Smooth muscle cell (in vitro differentiated cells): ENCODE measurements around the gene CLDN5. TPM values are rescaled to one million over a fixed set of nuclear protein-coding genes. Genes with fewer than 3 reads are reported as not detected.

ENCODE experiments used
- DNase-seq: peaks from one replicate; lab custom pipeline; 2025; ENCODE audit not compliant: unreplicated experiment; lab: John Stamatoyannopoulos, UW
- H2AFZ ChIP-seq: fragments of 200-600 bp; sonication (generic); 2 replicates; pipeline ENCODE4 v1.6.0; 2016; ENCODE audit warnings: antibody characterized with exemption, low read depth, mild to moderate bottlenecking
- H3F3A ChIP-seq: fragments of 200-600 bp; sonication (generic); 2 replicates; pipeline ENCODE4 v1.6.0; 2017; ENCODE audit warnings: antibody characterized with exemption, low read depth
- H3K27ac ChIP-seq: fragments of 200-600 bp; sonication (generic); 2 replicates; pipeline ENCODE4 v1.5.1; 2016; ENCODE audit warnings: low read depth, mild to moderate bottlenecking
- H3K27me3 ChIP-seq: fragments of 200-600 bp; sonication (generic); 2 replicates; pipeline ENCODE4 v1.6.1; 2016; ENCODE audit warnings: low read depth, mild to moderate bottlenecking
- H3K36me3 ChIP-seq: fragments of 200-600 bp; sonication (generic); 2 replicates; pipeline ENCODE4 v1.5.1; 2016; ENCODE audit warnings: low read depth
- H3K4me1 ChIP-seq: fragments of 200-600 bp; sonication (generic); 2 replicates; pipeline ENCODE4 v1.5.1; 2016; ENCODE audit warnings: low read depth
- H3K4me2 ChIP-seq: fragments of 200-600 bp; sonication (generic); 2 replicates; pipeline ENCODE4 v1.6.0; 2016; ENCODE audit warnings: mild to moderate bottlenecking
- H3K4me3 ChIP-seq: fragments of 200-600 bp; sonication (generic); 2 replicates; pipeline ENCODE4 v1.5.1; 2016; ENCODE audit warnings: mild to moderate bottlenecking
- H3K79me2 ChIP-seq: fragments of 200-600 bp; sonication (generic); 2 replicates; pipeline ENCODE4 v1.6.0; 2016; ENCODE audit warnings: low read depth, mild to moderate bottlenecking
- H3K9ac ChIP-seq: fragments of 200-600 bp; sonication (generic); 2 replicates; pipeline ENCODE4 v1.6.0; 2016; ENCODE audit warnings: low read depth
- H3K9me3 ChIP-seq: fragments of 200-600 bp; sonication (generic); replicated peaks from 2 replicates; pipeline ENCODE4 v1.5.1; 2016; ENCODE audit warnings: low read depth
- H4K20me1 ChIP-seq: fragments of 200-600 bp; sonication (generic); 2 replicates; pipeline ENCODE4 v1.6.0; 2016; ENCODE audit warnings: low read depth
- CTCF ChIP-seq: fragments of 200-600 bp; sonication (generic); IDR thresholded peaks from 2 replicates; pipeline ENCODE4 v1.5.1; 2017; ENCODE audit warnings: borderline replicate concordance, mild to moderate bottlenecking, antibody characterized with exemption; ENCODE audit not compliant: insufficient read depth, poor library complexity, severe bottlenecking
- WGBS: methylation state at CpG from one replicate; pipeline ENCODE4 v1.1.7; 2016; ENCODE audit warnings: low lambda C conversion rate; 5-methylcytosine and 5-hydroxymethylcytosine counted together
- polyA plus RNA-seq: library from polyadenylated mRNA; unstranded; fragments of >200 nt; fragmentation: Nextera tagmentation; extraction: Ambion mirVana; gene quantifications from 2 replicates; pipeline ENCODE4 v1.2.1, GENCODE V29; 2016
- total RNA-seq: library from RNA; depleted of rRNA; stranded (reverse); fragments of >200 nt; gene quantifications from 2 replicates; pipeline ENCODE4 v1.2.3, GENCODE V29; 2014

The CLDN5 gene
- total and polyA plus RNA-seq, 2 experiments from 2014 or later, result 0.11 TPM; not detected in 1

DNA sequence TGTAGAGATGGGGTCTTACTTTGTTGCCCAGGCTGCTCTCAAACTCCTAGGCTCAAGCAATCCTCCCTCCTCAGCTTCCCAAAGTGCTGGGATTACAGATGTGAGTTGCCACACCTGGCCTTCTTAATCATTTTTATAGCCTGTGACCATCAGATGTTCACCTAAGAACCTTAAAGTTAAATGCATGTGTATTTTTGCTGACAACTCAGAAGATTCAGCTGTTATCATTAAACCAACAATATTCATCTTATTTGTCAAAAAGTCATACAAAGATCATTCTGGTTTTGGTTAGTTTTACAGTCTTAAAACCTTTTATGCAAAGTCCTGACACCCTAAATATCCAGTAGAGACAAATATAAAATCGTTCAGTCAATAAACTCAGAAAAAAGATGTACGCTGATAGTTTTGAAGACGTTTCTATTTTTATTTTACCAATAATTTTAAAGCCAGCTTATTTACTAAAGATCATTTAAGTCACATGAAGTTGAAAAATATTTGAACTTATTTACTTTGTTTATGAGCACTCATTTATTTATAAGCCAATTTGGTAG is 22.2 kb downstream of the CLDN5 start:
- Histone ChIP-seq H3K9ac (no peak overlapping the region), H3K9me3 (no peaks in the 10 kb centered on the region), H3K27me3 (no peaks in the 10 kb centered on the region), H2AFZ (no peak overlapping the region), H3K4me3 (no peak overlapping the region), H3K36me3 (no peaks in the 10 kb centered on the region), H3K27ac (no peak overlapping the region), H3F3A (no peaks in the 10 kb centered on the region), H4K20me1 (no peaks in the 10 kb centered on the region), H3K4me1 (no peaks in the 10 kb centered on the region), H3K4me2 (no peak overlapping the region), H3K79me2 (no peaks in the 10 kb centered on the region)
- 95% methylated on average over 3 of the region's 3 CpGs for WGBS
- no peak for TF ChIP-seq CTCF
- no peak for DNase-seq

DNA sequence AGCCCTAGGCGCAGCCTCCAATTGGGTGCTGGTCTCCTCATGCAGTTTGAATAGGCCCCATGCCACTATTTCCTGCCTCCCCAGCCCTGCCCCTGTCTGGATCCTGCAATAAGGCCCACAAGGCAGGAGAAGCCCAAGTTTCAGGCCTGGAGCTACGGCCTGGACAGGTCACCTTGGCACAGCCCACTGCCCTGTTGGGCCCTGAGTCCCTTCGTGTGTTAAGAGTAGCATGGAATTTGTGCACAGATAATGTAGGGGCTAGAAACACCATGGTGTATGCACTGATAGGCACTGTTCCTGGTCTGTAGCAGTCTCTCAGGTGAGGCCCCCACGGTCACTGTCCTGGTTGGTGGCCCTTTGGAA is 24.3 kb downstream of the CLDN5 start:
- no peak for TF ChIP-seq CTCF
- H3K4me2 ChIP-seq, result no peak overlapping the region
- H3K9ac ChIP-seq, result no peak overlapping the region
- 95% methylated on average over 4 of the region's 4 CpGs for WGBS
- H3K27ac ChIP-seq, result no peak overlapping the region
- H3K4me1 ChIP-seq, result no peaks in the 10 kb centered on the region
- no peak overlapping the region for H3K4me3 ChIP-seq
- no peaks in the 10 kb centered on the region for H3K79me2 ChIP-seq
- DNase-seq, result no peak
- H3K27me3 ChIP-seq, result no peaks in the 10 kb centered on the region
- H4K20me1 ChIP-seq, result no peaks in the 10 kb centered on the region
- H3K36me3 ChIP-seq, result no peaks in the 10 kb centered on the region
- no peaks in the 10 kb centered on the region for H3F3A ChIP-seq
- no peaks in the 10 kb centered on the region for H3K9me3 ChIP-seq
- no peak overlapping the region for H2AFZ ChIP-seq

- no peak overlapping the region for H3K4me3 ChIP-seq
- H3K4me1 ChIP-seq, result no peaks in the 10 kb centered on the region
- no peak overlapping the region for H3K9ac ChIP-seq
- H3K9me3 ChIP-seq, result no peaks in the 10 kb centered on the region
- H3K4me2 ChIP-seq, result no peak overlapping the region
- no peak for TF ChIP-seq CTCF
- WGBS, result 96% methylated on average over 7 of the region's 7 CpGs
- H3F3A ChIP-seq, result no peaks in the 10 kb centered on the region
- H3K27me3 ChIP-seq, result no peaks in the 10 kb centered on the region
- H4K20me1 ChIP-seq, result no peaks in the 10 kb centered on the region
- H3K79me2 ChIP-seq, result no peaks in the 10 kb centered on the region
- no peak overlapping the region for H3K27ac ChIP-seq
- no peak for DNase-seq
- no peak overlapping the region for H2AFZ ChIP-seq
- no peaks in the 10 kb centered on the region for H3K36me3 ChIP-seq
Observed at GRCh38 chr22:19499236-19499879, 24.9 kb downstream of the CLDN5 start.

- no peak overlapping the region for H3K4me3 ChIP-seq
- H3K9me3 ChIP-seq, result no peaks in the 10 kb centered on the region
- no peaks in the 10 kb centered on the region for H3K4me1 ChIP-seq
- no peak overlapping the region for H3K27ac ChIP-seq
- no peak for DNase-seq
- no peak overlapping the region for H3K9ac ChIP-seq
- H3F3A ChIP-seq, result no peaks in the 10 kb centered on the region
- no peaks in the 10 kb centered on the region for H3K36me3 ChIP-seq
- no peaks in the 10 kb centered on the region for H4K20me1 ChIP-seq
- H3K27me3 ChIP-seq, result no peaks in the 10 kb centered on the region
- 98% methylated on average over 3 of the region's 3 CpGs for WGBS
- H2AFZ ChIP-seq, result no peak overlapping the region
- TF ChIP-seq CTCF, result no peak
- H3K4me2 ChIP-seq, result no peak overlapping the region
- no peaks in the 10 kb centered on the region for H3K79me2 ChIP-seq
Observed at GRCh38 chr22:19498866-19499190, 25.4 kb downstream of the CLDN5 start.
